OCI-LY7 (cell line): Measurements from ENCODE around the gene TBKBP1. TPM values are rescaled to one million over a fixed set of nuclear protein-coding genes. Genes with fewer than 3 reads are reported as not detected.

Source experiments
- BruUV-seq: library from RNA; stranded (reverse); fragments of 400-500 nt; replicated peaks from 2 replicates; lab custom pipeline; 2021; lab: Mats Ljungman, UMichigan
- CTCF ChIA-PET: fragments of 300-600 bp; sonication (Branson Sonifier 250); formaldehyde crosslinking; loops from one replicate; lab custom pipeline; 2022; ENCODE audit warnings: antibody characterized with exemption; ENCODE audit not compliant: unreplicated experiment; lab: Charles Lee
- POLR2A ChIA-PET: fragments of 300-600 bp; sonication (Branson Sonifier 250); formaldehyde crosslinking; loops from one replicate; lab custom pipeline; 2022; ENCODE audit warnings: antibody characterized with exemption; lab: Charles Lee
- DNase-seq: peaks from one replicate; pipeline ENCODE4 v3.0.0-alpha.2; 2015; ENCODE audit warnings: low spot score
- H2AFZ ChIP-seq: fragments of 200-600 bp; sonication (generic), shearing (Covaris generic); 2 replicates; pipeline ENCODE4 v1.6.1; 2014; ENCODE audit warnings: mild to moderate bottlenecking, antibody characterized with exemption, low read length, moderate library complexity
- H3K27ac ChIP-seq: fragments of 200-600 bp; sonication (generic); 2 replicates; pipeline ENCODE4 v1.5.1; 2014; ENCODE audit warnings: mixed run types, low read depth, mild to moderate bottlenecking, moderate library complexity, low read length, inconsistent platforms; ENCODE audit not compliant: poor library complexity, severe bottlenecking
- H3K36me3 ChIP-seq: fragments of 200-600 bp; sonication (generic); 2 replicates; pipeline ENCODE4 v1.6.1; 2014; ENCODE audit warnings: mild to moderate bottlenecking, antibody characterized with exemption, low read length, moderate library complexity, mixed read lengths; ENCODE audit not compliant: insufficient read depth
- H3K4me1 ChIP-seq: fragments of 200-600 bp; sonication (generic); 2 replicates; pipeline ENCODE4 v1.5.1; 2014; ENCODE audit warnings: mild to moderate bottlenecking, low read length; ENCODE audit not compliant: insufficient read depth, poor library complexity, severe bottlenecking
- H3K4me2 ChIP-seq: fragments of 200-600 bp; sonication (generic); 2 replicates; pipeline ENCODE4 v1.6.1; 2014; ENCODE audit warnings: mild to moderate bottlenecking, low read length
- H3K4me3 ChIP-seq: fragments of 200-600 bp; sonication (generic); 2 replicates; pipeline ENCODE4 v1.5.1; 2014; ENCODE audit warnings: mild to moderate bottlenecking, low read depth, low read length; ENCODE audit not compliant: poor library complexity, severe bottlenecking
- H3K79me2 ChIP-seq: fragments of 200-600 bp; sonication (generic); 2 replicates; pipeline ENCODE4 v1.6.1; 2016; ENCODE audit warnings: low read depth, mild to moderate bottlenecking, low read length, moderate library complexity, mixed read lengths; ENCODE audit not compliant: insufficient read depth
- H3K9me2 ChIP-seq: fragments of 200-600 bp; sonication (generic); 2 replicates; pipeline ENCODE4 v1.6.1; 2016; ENCODE audit warnings: mild to moderate bottlenecking, low read length, mixed read lengths; ENCODE audit not compliant: insufficient read depth
- H3K9me3 ChIP-seq: fragments of 200-600 bp; sonication (generic); 2 replicates; pipeline ENCODE4 v1.6.1; 2014; ENCODE audit warnings: mild to moderate bottlenecking, mixed run types, low read length, mixed read lengths
- H4K20me1 ChIP-seq: fragments of 200-600 bp; sonication (generic); 2 replicates; pipeline ENCODE4 v1.6.1; 2014; ENCODE audit warnings: mild to moderate bottlenecking, antibody characterized with exemption, low read length, moderate library complexity, mixed read lengths; ENCODE audit not compliant: insufficient read depth
- EZH2phosphoT487 ChIP-seq: fragments of 200-600 bp; sonication (generic); IDR thresholded peaks from 2 replicates; pipeline ENCODE4 v1.6.1; 2018; ENCODE audit warnings: low read depth, borderline replicate concordance, mild to moderate bottlenecking, mixed run types, antibody characterized with exemption, low read length, moderate library complexity, mixed read lengths
- intact Hi-C: fragments of 100-400 bp; cut with micrococcal nuclease; formaldehyde crosslinking; loops from one replicate; pipeline ENCODE4 v1.10.0; 2022; ENCODE audit not compliant: unreplicated experiment
- total RNA-seq, 2 experiments: library from RNA; depleted of rRNA in 1 of 2; stranded (reverse); fragments of >200 nt in 1 of 2; shearing (Covaris generic) in 1 of 2; gene quantifications; 2 replicates each; pipeline ENCODE4 v1.2.3, GENCODE V29; 2014 to 2022
- TF ChIP-seq, protein P1 (sequence below): fragments of 200-600 bp; sonication (generic); conservative IDR thresholded peaks from 2 replicates; pipeline ENCODE4 v1.5.1; 2014; ENCODE audit warnings: mild to moderate bottlenecking, antibody characterized with exemption, low read length, moderate library complexity, mixed read lengths

Gene TBKBP1
- total RNA-seq, 2 experiments from 2014 or later: 8.3 to 16.0 TPM

DNA sequence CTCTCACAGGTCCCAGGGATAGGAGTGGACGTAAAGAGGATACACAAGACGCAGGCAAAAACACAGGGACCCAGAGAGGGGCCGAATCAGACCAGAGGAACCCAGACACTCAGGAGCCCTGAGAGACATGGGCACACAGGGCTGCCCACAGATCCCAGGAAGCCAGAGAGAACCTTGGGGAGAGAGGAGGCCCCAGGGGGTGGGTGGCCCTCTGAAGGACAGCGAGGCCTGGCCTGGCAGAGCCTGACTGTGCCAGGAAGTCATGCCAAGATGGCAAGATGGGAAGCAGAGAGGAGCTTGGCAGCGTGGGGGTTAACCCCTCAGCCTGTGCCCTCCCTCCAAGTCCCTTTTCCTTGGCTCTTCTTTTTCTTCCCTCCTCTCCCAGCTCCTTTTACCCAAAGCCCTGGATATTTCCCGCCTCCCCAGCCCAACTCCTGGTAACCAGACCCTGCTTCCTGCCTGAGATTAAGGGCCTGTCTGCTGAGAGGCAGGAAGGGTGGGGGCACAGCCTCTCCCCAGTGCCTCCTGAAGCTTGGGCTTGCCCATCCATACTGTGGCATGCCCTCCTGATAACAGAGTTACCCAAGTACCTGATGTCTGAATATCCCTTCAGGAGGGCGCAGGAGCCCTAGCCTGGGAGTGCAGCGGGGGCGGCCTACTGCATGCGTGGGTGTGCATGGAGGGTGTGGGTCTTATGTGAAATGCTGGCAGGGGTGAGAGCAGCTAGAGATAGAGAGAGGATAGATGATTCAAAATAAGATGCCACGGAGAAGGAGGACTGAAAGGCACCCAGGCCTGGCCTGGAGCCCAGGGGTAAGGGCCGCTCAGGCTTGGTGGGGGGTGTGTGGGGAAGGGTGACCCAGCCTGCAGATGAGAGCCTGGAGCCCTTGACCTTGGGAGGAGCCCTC lies 33.1 kb downstream of the TBKBP1 start:
- DNase-seq: no peak
- no peak overlapping the region for H2AFZ ChIP-seq
- H3K27ac ChIP-seq: no peak overlapping the region
- TF ChIP-seq, protein P1, sequence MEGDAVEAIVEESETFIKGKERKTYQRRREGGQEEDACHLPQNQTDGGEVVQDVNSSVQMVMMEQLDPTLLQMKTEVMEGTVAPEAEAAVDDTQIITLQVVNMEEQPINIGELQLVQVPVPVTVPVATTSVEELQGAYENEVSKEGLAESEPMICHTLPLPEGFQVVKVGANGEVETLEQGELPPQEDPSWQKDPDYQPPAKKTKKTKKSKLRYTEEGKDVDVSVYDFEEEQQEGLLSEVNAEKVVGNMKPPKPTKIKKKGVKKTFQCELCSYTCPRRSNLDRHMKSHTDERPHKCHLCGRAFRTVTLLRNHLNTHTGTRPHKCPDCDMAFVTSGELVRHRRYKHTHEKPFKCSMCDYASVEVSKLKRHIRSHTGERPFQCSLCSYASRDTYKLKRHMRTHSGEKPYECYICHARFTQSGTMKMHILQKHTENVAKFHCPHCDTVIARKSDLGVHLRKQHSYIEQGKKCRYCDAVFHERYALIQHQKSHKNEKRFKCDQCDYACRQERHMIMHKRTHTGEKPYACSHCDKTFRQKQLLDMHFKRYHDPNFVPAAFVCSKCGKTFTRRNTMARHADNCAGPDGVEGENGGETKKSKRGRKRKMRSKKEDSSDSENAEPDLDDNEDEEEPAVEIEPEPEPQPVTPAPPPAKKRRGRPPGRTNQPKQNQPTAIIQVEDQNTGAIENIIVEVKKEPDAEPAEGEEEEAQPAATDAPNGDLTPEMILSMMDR: no peak
- no peak for TF ChIP-seq EZH2phosphoT487
- no peak overlapping the region for H3K4me3 ChIP-seq
- no peaks in the 10 kb centered on the region for H3K79me2 ChIP-seq
- H3K4me2 ChIP-seq: no peak overlapping the region
- POLR2A ChIA-PET: no interaction called here
- no peaks in the 10 kb centered on the region for H3K36me3 ChIP-seq
- H3K9me3 ChIP-seq: no peaks in the 10 kb centered on the region
- no peaks in the 10 kb centered on the region; the same call in 1 of the 2 replicates for H4K20me1 ChIP-seq
- H3K9me2 ChIP-seq: no peaks in the 10 kb centered on the region
- no TSS peak for BruUV-seq
- intact Hi-C loops: no loop called here
- CTCF ChIA-PET: no interaction called here
- no peaks in the 10 kb centered on the region for H3K4me1 ChIP-seq

DNA sequence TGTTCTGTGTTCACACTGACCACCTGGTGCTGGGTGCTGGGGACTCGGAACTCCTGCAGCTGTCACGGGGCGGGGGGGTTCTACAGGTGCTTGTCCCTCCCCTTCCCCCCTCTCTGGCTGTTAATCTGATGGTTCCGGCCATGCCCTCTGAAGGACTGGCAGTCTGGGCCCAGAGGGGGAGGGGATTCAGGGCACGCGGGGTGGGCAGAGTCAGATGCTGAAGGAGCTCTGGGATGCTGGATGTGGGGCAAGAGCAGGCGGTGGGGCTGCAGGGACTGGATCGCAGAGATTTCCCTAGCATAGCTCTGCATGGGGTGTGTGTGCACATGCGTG lies 33.7 kb downstream of the TBKBP1 start:
- ChIA-PET POLR2A (interaction anchor here (0.6 kb wide), 1 partner anchor 127 kb away, joined by 3 read pairs; no protein-coding TSS in a partner anchor), CTCF (interaction anchor here (0.6 kb wide), 1 partner anchor 20 kb away, joined by 3 read pairs; no protein-coding TSS in a partner anchor)
- no peak for TF ChIP-seq EZH2phosphoT487
- TF ChIP-seq, protein P1: no peak
- Histone ChIP-seq H3K4me3 (no peak overlapping the region), H3K36me3 (no peaks in the 10 kb centered on the region), H3K79me2 (no peaks in the 10 kb centered on the region), H3K27ac (no peak overlapping the region), H3K9me2 (no peaks in the 10 kb centered on the region), H3K4me1 (no peaks in the 10 kb centered on the region), H3K9me3 (no peaks in the 10 kb centered on the region), H2AFZ (no peak overlapping the region), H3K4me2 (no peak overlapping the region), H4K20me1 (no peaks in the 10 kb centered on the region; the same call in 1 of the 2 replicates)
- DNase-seq: no peak
- no TSS peak for BruUV-seq
- intact Hi-C loops: no loop called here
